Sigmoid colon (tissue), 7 donors: ENCODE measurements around the gene JAZF1. TPM values are rescaled to one million over a fixed set of nuclear protein-coding genes. Genes with fewer than 3 reads are reported as not detected.

Experiments
- DNase-seq: peaks from one replicate; pipeline ENCODE4 v3.0.0-alpha.2; 2019
- H3K27ac ChIP-seq, 4 donors: fragments of 200-600 bp; sonication (generic); one replicate each; pipeline ENCODE4 v1.5.1; 2016 to 2019; ENCODE audit warnings: mild to moderate bottlenecking in 1 of 4
- H3K27me3 ChIP-seq, 3 donors: fragments of 200-600 bp; sonication (generic); one replicate each; pipeline ENCODE4 v1.5.1; 2019; ENCODE audit warnings: mild to moderate bottlenecking in 1 of 3
- H3K36me3 ChIP-seq, 4 donors: fragments of 200-600 bp; sonication (generic); one replicate each; pipeline ENCODE4 v1.5.1; 2016 to 2019
- H3K4me1 ChIP-seq, 4 donors: fragments of 200-600 bp; sonication (generic); one replicate each; pipeline ENCODE4 v1.5.1; 2017 to 2019
- H3K4me3 ChIP-seq, 4 donors: fragments of 200-600 bp; sonication (generic); one replicate each; pipeline ENCODE4 v1.5.1; 2017 to 2019; ENCODE audit warnings: mild to moderate bottlenecking in 2 of 4, moderate library complexity in 1 of 4
- H3K9me3 ChIP-seq, 4 donors: fragments of 200-600 bp in 3 of 4; sonication (generic) in 3 of 4; one replicate each; pipeline versions ENCODE4 v1.5.1 to v1.6.1; 2013 to 2019
- CTCF ChIP-seq, 4 experiments: fragments of 450-650 bp in 3 of 4; fragments of 200-600 bp in 1 of 4; IDR thresholded peaks; one replicate each; pipeline ENCODE4 v1.5.1; 2016 to 2019; ENCODE audit warnings: antibody characterized with exemption in 4 of 4, mild to moderate bottlenecking in 3 of 4, moderate library complexity in 2 of 4
- EP300 ChIP-seq, 4 donors: sonication (generic); formaldehyde crosslinking; IDR thresholded peaks; one replicate each; pipeline ENCODE4 v1.6.1; 2017; ENCODE audit warnings: antibody characterized with exemption in 4 of 4
- POLR2A ChIP-seq, 2 donors: fragments of 450-650 bp; IDR thresholded peaks; one replicate each; pipeline ENCODE4 v1.6.1; 2016; ENCODE audit warnings: antibody characterized with exemption in 2 of 2, mild to moderate bottlenecking in 2 of 2, moderate library complexity in 2 of 2
- POLR2AphosphoS5 ChIP-seq, 4 donors: sonication (generic); formaldehyde crosslinking; IDR thresholded peaks; one replicate each; pipeline ENCODE4 v1.6.1; 2017; ENCODE audit warnings: antibody characterized with exemption in 4 of 4
- WGBS, 2 donors: extraction: QIAGEN DNeasy Blood & Tissue Kit; methylation state at CpG; one replicate each; pipeline ENCODE4 v1.1.7; 2013; 5-methylcytosine and 5-hydroxymethylcytosine counted together
- intact Hi-C: fragments of 100-400 bp; cut with DNase I; formaldehyde crosslinking; loops from one replicate; pipeline ENCODE4 v1.15.1; 2023
- polyA plus RNA-seq, 3 donors: library from polyadenylated mRNA; stranded (reverse); fragments of 200-250 nt; gene quantifications; one replicate each; pipeline ENCODE4 v1.2.3, GENCODE V29; 2013
- total RNA-seq, 4 donors: library from RNA; depleted of rRNA; stranded (reverse); fragments of >200 nt; gene quantifications; one replicate each; pipeline ENCODE4 v1.1.0, GENCODE V29; 2016
- donor health status: healthy with polysubstance abuse.
- donor health status: Bipolar disorder and iron deficiency.
- donor health status: healthy.

Gene JAZF1
- total and polyA plus RNA-seq, 7 donors = 4.2 to 59.6 (median 46.4) TPM

GRCh38 chr7:27842094-27842692 lies 338.4 kb downstream of the JAZF1 start:
- no peak overlapping the region for H3K4me3 ChIP-seq
- intact Hi-C loops = no loop called here
- H3K27ac ChIP-seq = no peak overlapping the region
- no peaks in the 10 kb centered on the region for H3K9me3 ChIP-seq
- TF ChIP-seq POLR2AphosphoS5 (IDR thresholded peaks at IDR 0.05) = peak in 1 of 4 donors; percentile 14
- TF ChIP-seq EP300 (IDR thresholded peaks at IDR 0.05) = no peak
- peaks cover 0 to 21% (median 19%) of the 10 kb centered on the region in 4 donors for H3K4me1 ChIP-seq
- WGBS, 2 donors = 82 to 88% methylated on average over 14 of the region's 14 CpGs
- peaks cover 0 to 14% (median 2%) of the 10 kb centered on the region in 4 donors for H3K36me3 ChIP-seq
- DNase-seq = no peak
- no peaks in the 10 kb centered on the region for H3K27me3 ChIP-seq

- no peaks in the 10 kb centered on the region for H3K27me3 ChIP-seq
- peaks cover 0 to 14% (median 2%) of the 10 kb centered on the region in 4 donors for H3K36me3 ChIP-seq
These were observed 339.7 kb downstream of the JAZF1 start for GRCh38 chr7:27840760-27841364.

GRCh38 chr7:27840313-27840712 lies 340.3 kb downstream of the JAZF1 start:
- H3K27ac ChIP-seq = no peak overlapping the region
- H3K9me3 ChIP-seq = no peaks in the 10 kb centered on the region
- no peak for DNase-seq
- H3K4me3 ChIP-seq = no peak overlapping the region
- peaks cover 0 to 14% (median 2%) of the 10 kb centered on the region in 4 donors for H3K36me3 ChIP-seq
- WGBS, 2 donors = 67 to 72% methylated on average over 8 of the region's 8 CpGs
- H3K27me3 ChIP-seq = no peaks in the 10 kb centered on the region
- intact Hi-C loops = no loop called here
- peaks cover 0 to 23% (median 22%) of the 10 kb centered on the region in 4 donors for H3K4me1 ChIP-seq
- TF ChIP-seq POLR2A (IDR thresholded peaks at IDR 0.05) (no peak), CTCF (IDR thresholded peaks at IDR 0.05) (no peak), EP300 (IDR thresholded peaks at IDR 0.05) (no peak), POLR2AphosphoS5 (IDR thresholded peaks at IDR 0.05) (no peak)

More at GRCh38 chr7:27840760-27841364, 339.7 kb downstream of the JAZF1 start:
- Histone ChIP-seq H3K4me1 (peaks cover 0 to 21% (median 19%) of the 10 kb centered on the region in 4 donors), H3K27ac (no peak overlapping the region), H3K4me3 (no peak overlapping the region), H3K9me3 (no peaks in the 10 kb centered on the region)
- intact Hi-C loops = no loop called here
- no peak for TF ChIP-seq CTCF (IDR thresholded peaks at IDR 0.05)
- TF ChIP-seq POLR2AphosphoS5 (IDR thresholded peaks at IDR 0.05) = no peak
- no peak for TF ChIP-seq POLR2A (IDR thresholded peaks at IDR 0.05)
- TF ChIP-seq EP300 (IDR thresholded peaks at IDR 0.05) = no peak
- DNase-seq = no peak
- WGBS, 2 donors = 92 to 94% methylated on average over 18 of the region's 18 CpGs

- peaks cover 0 to 35% (median 33%) of the 10 kb centered on the region in 4 donors for H3K4me1 ChIP-seq
- TF ChIP-seq CTCF (IDR thresholded peaks at IDR 0.05) = no peak
- no peak for TF ChIP-seq POLR2A (IDR thresholded peaks at IDR 0.05)
- no peak for TF ChIP-seq POLR2AphosphoS5 (IDR thresholded peaks at IDR 0.05)
- no peak for TF ChIP-seq EP300 (IDR thresholded peaks at IDR 0.05)
- intact Hi-C loops = no loop called here
- no peak for DNase-seq
- H3K9me3 ChIP-seq = no peaks in the 10 kb centered on the region
- WGBS, 2 donors = 94 to 95% methylated on average over 10 of the region's 10 CpGs
- H3K4me3 ChIP-seq = no peak overlapping the region
- H3K27me3 ChIP-seq = no peaks in the 10 kb centered on the region
- H3K36me3 ChIP-seq = peaks cover 0 to 14% (median 2%) of the 10 kb centered on the region in 4 donors
- no peak overlapping the region for H3K27ac ChIP-seq
These were observed 341.5 kb downstream of the JAZF1 start for GRCh38 chr7:27839099-27839498.

- H3K36me3 ChIP-seq = peaks cover 0 to 31% (median 2%) of the 10 kb centered on the region in 4 donors
- no peak overlapping the region for H3K4me3 ChIP-seq
- peaks cover 0 to 20% (median 18%) of the 10 kb centered on the region in 4 donors for H3K4me1 ChIP-seq
- H3K27ac ChIP-seq = no peak overlapping the region
- H3K27me3 ChIP-seq = no peaks in the 10 kb centered on the region
- no peak for DNase-seq
- no peak for TF ChIP-seq POLR2A (IDR thresholded peaks at IDR 0.05)
- no peak for TF ChIP-seq CTCF (IDR thresholded peaks at IDR 0.05)
- TF ChIP-seq EP300 (IDR thresholded peaks at IDR 0.05) = no peak
- no peak for TF ChIP-seq POLR2AphosphoS5 (IDR thresholded peaks at IDR 0.05)
- intact Hi-C loops = no loop called here
- no peaks in the 10 kb centered on the region for H3K9me3 ChIP-seq
- 91 to 97% methylated on average over 2 of the region's 2 CpGs for WGBS, 2 donors
These were observed 344.1 kb downstream of the JAZF1 start for GRCh38 chr7:27836536-27836935.
